ENCODE measurements around the gene NOP58.

- TF ChIP-seq, protein P1, sequence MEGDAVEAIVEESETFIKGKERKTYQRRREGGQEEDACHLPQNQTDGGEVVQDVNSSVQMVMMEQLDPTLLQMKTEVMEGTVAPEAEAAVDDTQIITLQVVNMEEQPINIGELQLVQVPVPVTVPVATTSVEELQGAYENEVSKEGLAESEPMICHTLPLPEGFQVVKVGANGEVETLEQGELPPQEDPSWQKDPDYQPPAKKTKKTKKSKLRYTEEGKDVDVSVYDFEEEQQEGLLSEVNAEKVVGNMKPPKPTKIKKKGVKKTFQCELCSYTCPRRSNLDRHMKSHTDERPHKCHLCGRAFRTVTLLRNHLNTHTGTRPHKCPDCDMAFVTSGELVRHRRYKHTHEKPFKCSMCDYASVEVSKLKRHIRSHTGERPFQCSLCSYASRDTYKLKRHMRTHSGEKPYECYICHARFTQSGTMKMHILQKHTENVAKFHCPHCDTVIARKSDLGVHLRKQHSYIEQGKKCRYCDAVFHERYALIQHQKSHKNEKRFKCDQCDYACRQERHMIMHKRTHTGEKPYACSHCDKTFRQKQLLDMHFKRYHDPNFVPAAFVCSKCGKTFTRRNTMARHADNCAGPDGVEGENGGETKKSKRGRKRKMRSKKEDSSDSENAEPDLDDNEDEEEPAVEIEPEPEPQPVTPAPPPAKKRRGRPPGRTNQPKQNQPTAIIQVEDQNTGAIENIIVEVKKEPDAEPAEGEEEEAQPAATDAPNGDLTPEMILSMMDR (IDR thresholded peaks at IDR 0.05; ENCODE audit: insufficient read depth, low read length, poor library complexity, severe bottlenecking) = no peak
- no peak for TF ChIP-seq EZH2phosphoT487 (conservative IDR thresholded peaks at IDR 0.05; ENCODE audit: low read length)
Observed at GRCh38 chr2:202267495-202267894, 1.9 kb downstream of the NOP58 start.

All from SU-DHL-6 (cell line).